ENCODE data around the gene ITPR2. TPM values are rescaled to one million over a fixed set of nuclear protein-coding genes. Genes with fewer than 3 reads are reported as not detected.
"Not testable (repeated sequence)": the region's sequence is repeated elsewhere in the genome, so short reads cannot be mapped to it uniquely, and the experiment has no call there.

The ITPR2 gene
- total RNA-seq, 4 donors from 2014 or later, result 32.6 to 49.8 (median 39.9) TPM

DNA sequence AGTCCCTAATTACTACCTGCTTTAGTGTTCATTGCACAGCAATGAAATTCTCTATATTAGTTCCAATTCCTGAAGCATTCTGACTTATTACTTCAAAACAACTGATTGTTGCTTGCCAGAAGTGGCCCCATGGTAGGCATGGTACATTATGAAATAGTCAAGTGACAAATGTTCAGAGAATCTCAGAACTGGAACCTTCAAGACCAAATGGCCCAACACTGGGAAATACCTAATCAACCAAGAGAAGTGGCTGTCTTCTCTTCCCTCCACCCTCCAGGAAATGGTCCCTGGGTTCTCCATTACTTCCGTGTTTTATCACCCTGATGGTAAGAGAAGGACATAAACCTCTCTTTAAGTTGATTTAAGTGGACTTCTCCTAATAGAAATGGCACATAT, 49.9 kb downstream of the ITPR2 start:
- peaks cover 0 to 8% (median 0%) of the 10 kb centered on the region in 4 donors for H3K9me3 ChIP-seq
- H3K4me3 ChIP-seq, result no peak overlapping the region
- H3K27ac ChIP-seq, result no peak overlapping the region
- H3K4me1 ChIP-seq, result peaks cover 0 to 11% (median 0%) of the 10 kb centered on the region in 4 donors
- no peaks in the 10 kb centered on the region for H3K27me3 ChIP-seq
- H3K36me3 ChIP-seq, result peaks cover 0 to 17% (median 0%) of the 10 kb centered on the region in 3 donors
- WGBS, 2 donors, result 91 to 97% methylated on average over 1 of the region's 1 CpG
- no peak for TF ChIP-seq EP300 (IDR thresholded peaks at IDR 0.05)
- TF ChIP-seq POLR2A (IDR thresholded peaks at IDR 0.05), result no peak
- no peak for DNase-seq (ENCODE audit: low spot score in 2 of 2)

DNA sequence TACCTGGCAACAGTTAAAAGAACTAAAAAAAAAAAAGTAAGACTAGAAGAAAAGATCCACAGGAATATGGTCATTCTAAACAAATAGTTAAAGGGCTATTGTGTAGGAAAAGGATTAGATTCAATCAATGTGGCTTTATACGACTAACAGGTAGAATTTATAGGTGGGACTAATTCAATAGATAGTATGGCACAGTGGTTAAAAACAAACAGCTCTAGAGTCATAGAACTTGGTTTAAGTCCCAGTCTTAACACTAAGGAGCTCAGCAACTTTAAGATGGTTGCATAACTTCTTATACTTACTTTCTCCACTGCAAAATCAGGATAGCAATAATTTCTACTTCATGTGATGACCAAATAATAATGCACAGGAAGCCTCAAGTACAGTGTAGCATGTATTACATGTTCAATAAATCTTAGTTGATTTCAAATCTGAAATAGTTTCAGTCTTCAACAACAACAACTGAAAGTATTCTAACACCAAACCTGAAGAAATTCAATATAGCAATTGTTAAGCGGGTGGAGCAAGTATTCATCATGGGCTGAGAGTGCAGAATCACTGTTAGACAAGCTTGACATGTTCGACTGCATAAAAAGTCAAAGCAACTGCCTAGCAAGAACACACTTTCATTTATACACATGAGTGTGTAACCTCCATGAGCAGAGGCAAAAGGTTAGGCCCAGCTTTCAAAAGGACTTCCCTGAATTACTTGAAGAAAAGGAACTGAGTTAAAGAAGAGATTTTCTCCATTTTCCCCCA, 50.4 kb downstream of the ITPR2 start:
- Histone ChIP-seq H3K36me3 (peaks cover 0 to 23% (median 0%) of the 10 kb centered on the region in 3 donors), H3K4me1 (peaks cover 0 to 11% (median 0%) of the 10 kb centered on the region in 4 donors), H3K27ac (no peak overlapping the region), H3K9me3 (peaks cover 0 to 13% (median 2%) of the 10 kb centered on the region in 4 donors), H3K27me3 (no peaks in the 10 kb centered on the region), H3K4me3 (no peak overlapping the region)
- TF ChIP-seq POLR2A (IDR thresholded peaks at IDR 0.05) (no peak), EP300 (IDR thresholded peaks at IDR 0.05) (no peak)
- TF ChIP-seq, protein P1, sequence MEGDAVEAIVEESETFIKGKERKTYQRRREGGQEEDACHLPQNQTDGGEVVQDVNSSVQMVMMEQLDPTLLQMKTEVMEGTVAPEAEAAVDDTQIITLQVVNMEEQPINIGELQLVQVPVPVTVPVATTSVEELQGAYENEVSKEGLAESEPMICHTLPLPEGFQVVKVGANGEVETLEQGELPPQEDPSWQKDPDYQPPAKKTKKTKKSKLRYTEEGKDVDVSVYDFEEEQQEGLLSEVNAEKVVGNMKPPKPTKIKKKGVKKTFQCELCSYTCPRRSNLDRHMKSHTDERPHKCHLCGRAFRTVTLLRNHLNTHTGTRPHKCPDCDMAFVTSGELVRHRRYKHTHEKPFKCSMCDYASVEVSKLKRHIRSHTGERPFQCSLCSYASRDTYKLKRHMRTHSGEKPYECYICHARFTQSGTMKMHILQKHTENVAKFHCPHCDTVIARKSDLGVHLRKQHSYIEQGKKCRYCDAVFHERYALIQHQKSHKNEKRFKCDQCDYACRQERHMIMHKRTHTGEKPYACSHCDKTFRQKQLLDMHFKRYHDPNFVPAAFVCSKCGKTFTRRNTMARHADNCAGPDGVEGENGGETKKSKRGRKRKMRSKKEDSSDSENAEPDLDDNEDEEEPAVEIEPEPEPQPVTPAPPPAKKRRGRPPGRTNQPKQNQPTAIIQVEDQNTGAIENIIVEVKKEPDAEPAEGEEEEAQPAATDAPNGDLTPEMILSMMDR (IDR thresholded peaks at IDR 0.05), result no peak
- 95 to 98% methylated on average over 3 of the region's 3 CpGs for WGBS, 2 donors
- DNase-seq (ENCODE audit: low spot score in 2 of 2), result no peak

DNA sequence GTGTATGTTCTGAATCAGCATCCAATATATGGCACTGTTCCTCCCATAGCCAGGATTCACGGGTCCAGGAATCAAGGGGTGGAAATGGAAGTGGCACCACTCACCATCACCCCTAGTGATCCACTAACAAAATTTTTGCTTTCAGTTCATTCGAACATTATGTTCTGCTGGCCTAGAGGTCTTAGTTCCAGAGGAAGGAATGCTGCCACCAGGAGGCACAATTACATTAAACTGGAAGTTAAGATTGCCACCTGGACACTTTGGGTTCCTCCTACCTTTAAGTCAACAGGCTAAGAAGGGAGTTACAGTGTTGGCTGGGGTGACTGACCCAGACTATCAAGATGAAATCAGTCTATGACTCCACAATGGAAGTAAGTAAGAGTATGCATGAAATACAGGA, 52.3 kb downstream of the ITPR2 start:
- WGBS, 2 donors, result 95 to 96% methylated on average over 2 of the region's 2 CpGs

DNA sequence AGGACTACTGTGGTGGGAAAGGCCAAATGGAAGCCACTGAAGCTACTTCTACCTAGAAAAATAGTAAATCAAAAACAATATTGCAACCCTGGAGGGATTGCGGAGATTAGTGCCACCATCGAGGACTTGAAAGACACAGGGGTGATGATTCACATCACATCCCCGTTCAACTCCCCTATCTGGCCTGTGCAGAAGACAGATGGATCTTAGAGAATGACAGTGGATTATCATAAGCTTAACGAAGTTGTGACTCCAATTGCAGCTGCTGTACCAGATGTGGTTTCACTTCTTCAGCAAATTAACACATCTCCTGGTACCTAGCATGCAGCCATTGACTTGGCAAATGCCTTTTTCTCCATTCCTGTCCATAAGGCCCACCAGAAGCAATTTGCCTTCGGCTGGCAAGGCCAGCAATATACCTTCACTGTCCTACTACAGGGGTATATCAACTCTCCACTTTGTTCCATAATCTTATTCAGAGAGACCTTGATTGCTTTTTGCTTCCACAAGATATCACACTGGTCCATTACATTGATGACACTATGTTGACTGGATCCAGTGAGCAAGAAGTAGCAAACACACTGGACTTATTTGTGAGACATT, 54.7 kb downstream of the ITPR2 start:
- Histone ChIP-seq H3K9me3 (peaks cover 0 to 30% (median 2%) of the 10 kb centered on the region in 4 donors), H3K36me3 (peaks cover 0 to 34% (median 0%) of the 10 kb centered on the region in 3 donors)
- WGBS, 2 donors, result 90 to 95% methylated on average over 5 of the region's 5 CpGs
- DNase-seq (ENCODE audit: low spot score in 2 of 2); H3K4me1 ChIP-seq; H3K4me3 ChIP-seq; H3K27ac ChIP-seq; H3K27me3 ChIP-seq: not testable (repeated sequence)

More for the DNA sequence above, 52.3 kb downstream of the ITPR2 start:
- H3K27ac ChIP-seq; H3K4me1 ChIP-seq; DNase-seq (ENCODE audit: low spot score in 2 of 2); H3K4me3 ChIP-seq; H3K27me3 ChIP-seq: not testable (repeated sequence)
- Histone ChIP-seq H3K36me3 (peaks cover 0 to 30% (median 0%) of the 10 kb centered on the region in 3 donors), H3K9me3 (peaks cover 0 to 30% (median 2%) of the 10 kb centered on the region in 4 donors)

DNA sequence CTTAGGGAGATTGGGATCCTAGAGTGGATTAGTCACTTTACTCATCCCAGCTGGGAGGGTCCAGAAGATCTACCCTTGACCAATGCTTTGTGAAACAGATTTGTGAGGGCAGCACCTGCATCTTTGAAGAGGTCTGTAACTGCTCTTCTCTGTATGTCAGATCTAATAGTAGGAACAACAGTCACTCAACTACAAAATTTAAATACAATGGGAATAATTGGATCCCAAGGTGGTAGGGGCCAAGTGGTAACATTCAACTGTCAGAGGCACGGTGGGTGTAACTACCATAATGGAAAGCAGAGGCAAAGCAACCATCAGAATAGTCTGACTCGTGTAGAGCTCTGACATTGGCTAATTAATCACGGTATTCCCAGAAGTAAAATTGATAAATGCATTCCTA, 55.8 kb downstream of the ITPR2 start:
- Histone ChIP-seq H3K4me3 (no peak overlapping the region), H3K27me3 (no peaks in the 10 kb centered on the region), H3K4me1 (no peaks in the 10 kb centered on the region), H3K27ac (no peak overlapping the region), H3K36me3 (peaks cover 0 to 34% (median 0%) of the 10 kb centered on the region in 3 donors), H3K9me3 (peaks cover 0 to 30% (median 2%) of the 10 kb centered on the region in 4 donors)
- WGBS, 2 donors, result 86 to 96% methylated on average over 3 of the region's 3 CpGs
- TF ChIP-seq POLR2A (IDR thresholded peaks at IDR 0.05) (no peak), EP300 (IDR thresholded peaks at IDR 0.05) (no peak)
- TF ChIP-seq, protein P1 (IDR thresholded peaks at IDR 0.05), result no peak
- no peak for DNase-seq (ENCODE audit: low spot score in 2 of 2)

DNA sequence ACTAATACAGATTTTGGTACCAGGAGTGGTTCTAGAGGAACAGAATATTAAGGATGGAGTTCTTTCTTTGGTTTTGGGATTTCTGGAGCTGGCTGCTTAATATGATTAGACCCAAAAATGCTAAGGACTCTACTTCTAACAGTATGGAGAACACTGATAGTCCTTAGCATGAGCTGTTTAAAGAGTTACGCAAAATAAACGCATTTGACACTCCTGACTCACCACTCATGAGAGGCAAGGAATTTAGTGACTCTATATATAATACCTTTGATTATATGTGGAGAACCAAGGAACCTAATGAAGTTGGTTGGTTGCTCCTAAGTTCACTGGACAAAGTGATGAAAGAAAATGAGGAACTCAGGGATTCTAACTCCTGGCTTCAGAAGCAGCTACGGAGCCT, 57.0 kb downstream of the ITPR2 start:
- H3K4me3 ChIP-seq; DNase-seq (ENCODE audit: low spot score in 2 of 2); H3K27me3 ChIP-seq; H3K27ac ChIP-seq; H3K4me1 ChIP-seq: not testable (repeated sequence)
- H3K36me3 ChIP-seq, result peaks cover 0 to 34% (median 0%) of the 10 kb centered on the region in 3 donors
- WGBS, 2 donors, result 83 to 97% methylated on average over 3 of the region's 3 CpGs
- peaks cover 0 to 30% (median 2%) of the 10 kb centered on the region in 4 donors for H3K9me3 ChIP-seq

Measured in tibial nerve (tissue), 4 donors.